Endothelial cell of hepatic sinusoid (primary cell): ENCODE measurements around the gene AMN1.
"Not testable (repeated sequence)": the region's sequence is repeated elsewhere in the genome, so short reads cannot be mapped to it uniquely, and the experiment has no call there.

ENCODE experiments used
- in situ Hi-C: cut with HindIII; loops from 2 replicates; pipeline ENCODE4 v1.10.0; 2017; ENCODE audit warnings: low sequenced_read_pairs

Gene AMN1

GRCh38 chr12:31687101-31687527 is 41.7 kb downstream of the AMN1 start:
- in situ Hi-C loops = no loop called here

GRCh38 chr12:31685801-31686200 is 43.0 kb downstream of the AMN1 start:
- in situ Hi-C loops = no loop called here

- in situ Hi-C loops = no loop called here
Observed at GRCh38 chr12:31682136-31682962, 46.5 kb downstream of the AMN1 start.

GRCh38 chr12:31672521-31672920 is 56.3 kb downstream of the AMN1 start:
- in situ Hi-C loops = no loop called here

GRCh38 chr12:31669582-31669981 is 59.2 kb downstream of the AMN1 start:
- in situ Hi-C loops = not testable (repeated sequence)

- in situ Hi-C loops = no loop called here
Observed at GRCh38 chr12:31669020-31669419, 59.8 kb downstream of the AMN1 start.

- in situ Hi-C loops = loop anchor here (5.0 kb wide), 2 partner anchors 413 to 638 kb away; no protein-coding TSS in a partner anchor
Observed at GRCh38 chr12:31664038-31664437, 64.8 kb downstream of the AMN1 start.

- in situ Hi-C loops = loop anchor here (5.0 kb wide), 2 partner anchors 414 to 639 kb away; no protein-coding TSS in a partner anchor
Observed at GRCh38 chr12:31663576-31663975, 65.2 kb downstream of the AMN1 start.

- in situ Hi-C loops = loop anchor here (5.0 kb wide), 2 partner anchors 415 to 640 kb away; no protein-coding TSS in a partner anchor
Observed at GRCh38 chr12:31662176-31662849, 66.5 kb downstream of the AMN1 start.

GRCh38 chr12:31659087-31659942 is 69.5 kb downstream of the AMN1 start, which contains the start of gene ETFBKMT:
ETFBKMT (plus strand) TSS chr12:31659688; CDS start chr12:31661954, 2,266 bp downstream.
- in situ Hi-C loops = no loop called here

- in situ Hi-C loops = no loop called here
Observed at GRCh38 chr12:31658471-31659086, 70.2 kb downstream of the AMN1 start.

- in situ Hi-C loops = no loop called here
Observed at GRCh38 chr12:31655792-31656191, 73.0 kb downstream of the AMN1 start.

GRCh38 chr12:31655208-31655607 is 73.6 kb downstream of the AMN1 start:
- in situ Hi-C loops = no loop called here

- in situ Hi-C loops = no loop called here
Observed at GRCh38 chr12:31651893-31652521, 76.8 kb downstream of the AMN1 start.

GRCh38 chr12:31650918-31651317 is 77.9 kb downstream of the AMN1 start:
- in situ Hi-C loops = no loop called here

GRCh38 chr12:31647086-31647491 is 81.7 kb downstream of the AMN1 start:
- in situ Hi-C loops = loop anchor here (25.0 kb wide), 1 partner anchor 260 kb away; no protein-coding TSS in a partner anchor

GRCh38 chr12:31645924-31646323 is 82.9 kb downstream of the AMN1 start:
- in situ Hi-C loops = loop anchor here (25.0 kb wide), 1 partner anchor 259 kb away; no protein-coding TSS in a partner anchor

- in situ Hi-C loops = loop anchor here (25.0 kb wide), 1 partner anchor 257 kb away; no protein-coding TSS in a partner anchor
Observed at GRCh38 chr12:31644536-31644935, 84.3 kb downstream of the AMN1 start.

GRCh38 chr12:31641509-31642090 is 87.2 kb downstream of the AMN1 start:
- in situ Hi-C loops = loop anchor here (25.0 kb wide), 1 partner anchor 254 kb away; no protein-coding TSS in a partner anchor
